GM20000 (cell line): ENCODE measurements around the gene DNAH3.
A peak's percentile ranks its signal among the peaks of the same experiment; 100 is the strongest.

Experiments used
- DNase-seq: peaks from one replicate; pipeline ENCODE4 v3.0.0; 2012; ENCODE audit warnings: low spot score
- TF ChIP-seq, protein P1 (sequence below): IDR thresholded peaks from 2 replicates; pipeline ENCODE4 v1.5.1; 2012; ENCODE audit warnings: mild to moderate bottlenecking, control low read depth; ENCODE audit errors: extremely low read depth, missing control alignments

Gene DNAH3

DNA sequence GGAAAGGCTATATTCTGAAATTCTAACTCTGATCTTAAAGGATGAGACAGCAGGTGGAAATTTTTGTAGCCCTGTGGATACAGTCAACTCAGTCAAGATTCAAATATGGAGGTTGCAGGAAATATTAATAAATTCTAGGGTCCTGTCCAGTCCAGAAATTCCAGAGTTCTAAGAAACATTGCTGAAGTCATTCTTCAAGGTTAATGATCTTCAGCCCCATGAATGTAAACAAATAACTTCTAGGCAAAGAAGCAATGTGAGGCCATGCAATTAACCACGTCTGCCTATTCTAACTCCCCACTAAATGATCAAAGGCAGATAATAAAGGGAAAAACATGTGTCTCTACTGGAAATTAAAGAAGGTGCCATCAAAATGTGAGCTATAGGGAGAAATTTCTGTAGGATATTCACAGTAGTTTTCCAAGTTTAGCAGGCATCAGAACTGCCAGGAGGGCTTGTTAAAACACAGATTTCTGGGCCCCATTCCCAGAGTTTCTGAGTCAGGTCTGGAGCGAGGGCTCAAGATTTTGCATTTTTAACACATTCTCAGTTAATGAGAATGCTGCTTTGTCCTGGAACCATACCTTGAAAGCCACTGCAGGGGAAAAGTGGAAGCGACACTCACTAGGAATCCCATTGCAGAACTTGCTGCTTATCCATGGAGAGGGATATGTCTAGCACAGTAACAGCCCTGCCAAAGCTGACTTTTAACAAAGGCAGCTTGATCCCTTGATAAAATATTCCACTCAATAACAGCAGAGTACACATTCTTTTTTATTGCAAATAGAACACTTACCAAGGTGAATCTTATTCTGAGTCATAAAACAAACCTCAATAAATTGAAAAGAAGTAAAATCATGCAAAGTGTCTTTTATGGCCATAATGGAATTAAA, 61.8 kb downstream of the DNAH3 start:
- TF ChIP-seq, protein P1, sequence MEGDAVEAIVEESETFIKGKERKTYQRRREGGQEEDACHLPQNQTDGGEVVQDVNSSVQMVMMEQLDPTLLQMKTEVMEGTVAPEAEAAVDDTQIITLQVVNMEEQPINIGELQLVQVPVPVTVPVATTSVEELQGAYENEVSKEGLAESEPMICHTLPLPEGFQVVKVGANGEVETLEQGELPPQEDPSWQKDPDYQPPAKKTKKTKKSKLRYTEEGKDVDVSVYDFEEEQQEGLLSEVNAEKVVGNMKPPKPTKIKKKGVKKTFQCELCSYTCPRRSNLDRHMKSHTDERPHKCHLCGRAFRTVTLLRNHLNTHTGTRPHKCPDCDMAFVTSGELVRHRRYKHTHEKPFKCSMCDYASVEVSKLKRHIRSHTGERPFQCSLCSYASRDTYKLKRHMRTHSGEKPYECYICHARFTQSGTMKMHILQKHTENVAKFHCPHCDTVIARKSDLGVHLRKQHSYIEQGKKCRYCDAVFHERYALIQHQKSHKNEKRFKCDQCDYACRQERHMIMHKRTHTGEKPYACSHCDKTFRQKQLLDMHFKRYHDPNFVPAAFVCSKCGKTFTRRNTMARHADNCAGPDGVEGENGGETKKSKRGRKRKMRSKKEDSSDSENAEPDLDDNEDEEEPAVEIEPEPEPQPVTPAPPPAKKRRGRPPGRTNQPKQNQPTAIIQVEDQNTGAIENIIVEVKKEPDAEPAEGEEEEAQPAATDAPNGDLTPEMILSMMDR = no peak
- DNase-seq = no peak

DNA sequence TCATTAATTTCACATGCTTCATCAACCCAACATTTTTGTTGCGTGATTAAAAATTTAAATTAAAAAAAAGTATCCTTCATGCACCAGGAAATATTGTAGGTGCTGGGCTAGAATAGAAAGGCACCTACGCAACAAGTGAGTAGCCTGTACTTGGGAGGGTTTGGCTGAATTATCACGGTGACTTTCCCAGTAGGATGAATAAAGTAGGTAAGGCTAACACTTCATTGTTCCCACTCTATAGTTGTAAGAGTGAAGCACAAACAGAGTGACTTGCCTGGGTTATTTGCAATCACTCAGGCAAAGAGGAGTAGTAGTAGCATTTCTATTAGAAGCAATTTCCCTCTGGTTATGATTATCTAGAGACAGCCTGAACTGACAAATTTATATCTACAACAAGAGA, 62.5 kb downstream of the DNAH3 start:
- TF ChIP-seq, protein P1 = no peak
- DNase-seq = no peak

DNA sequence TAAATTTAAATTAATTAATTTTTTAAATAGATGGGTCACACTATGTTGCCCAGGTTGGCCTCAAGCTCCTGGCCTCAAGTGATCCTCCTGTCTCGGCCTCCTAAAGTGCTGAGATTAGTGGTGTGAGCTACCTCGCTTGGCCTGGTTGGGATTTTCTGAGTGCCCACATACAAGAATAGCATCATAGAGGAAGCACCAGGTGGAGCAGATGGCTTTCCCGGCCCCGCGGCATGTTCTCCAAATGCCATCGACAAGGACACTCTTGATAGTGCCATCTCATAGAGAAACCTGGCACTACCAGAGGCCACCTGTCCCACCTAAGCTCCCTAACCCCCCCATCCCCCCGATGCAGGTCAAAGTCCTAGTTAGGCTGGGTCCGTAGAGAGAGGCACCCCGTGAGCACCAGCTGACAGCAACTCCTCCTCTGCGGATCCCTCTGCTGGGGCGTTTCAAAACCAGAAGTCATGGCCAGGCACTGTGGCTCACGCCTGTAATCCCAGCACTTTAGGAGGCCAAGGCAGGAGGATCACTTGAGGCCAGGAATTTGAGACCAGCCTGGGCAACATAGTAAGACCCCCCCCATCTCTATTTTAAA, 65.9 kb downstream of the DNAH3 start:
- TF ChIP-seq, protein P1 = no peak
- no peak for DNase-seq

DNA sequence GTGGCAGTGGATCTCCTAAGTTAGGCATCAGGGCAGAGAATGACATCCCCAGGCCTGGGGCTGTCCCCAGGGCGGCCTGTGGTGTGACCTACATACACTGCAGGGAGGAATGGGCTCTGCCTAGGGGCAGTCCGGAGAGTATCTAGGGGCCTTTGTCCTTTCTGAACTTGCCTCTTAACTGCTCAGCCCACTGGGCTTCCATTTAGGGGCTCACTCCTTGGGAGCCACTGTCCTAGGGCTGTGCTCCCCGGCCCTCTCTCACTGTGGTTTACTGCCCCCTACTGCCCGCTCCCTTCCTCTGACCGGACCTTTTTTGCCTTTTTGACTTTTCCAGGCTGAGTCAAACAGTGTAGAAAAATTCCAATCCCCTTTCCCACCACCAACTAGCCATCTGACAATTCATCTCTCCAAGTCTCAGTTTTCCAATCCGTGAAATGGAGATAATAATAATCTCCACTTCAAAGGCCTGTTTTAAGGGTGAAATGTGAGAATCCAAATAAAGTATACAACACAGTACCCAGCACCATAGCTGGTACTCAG, 66.8 kb downstream of the DNAH3 start:
- TF ChIP-seq, protein P1 = peak; percentile 54
- peak; percentile 42 for DNase-seq

DNA sequence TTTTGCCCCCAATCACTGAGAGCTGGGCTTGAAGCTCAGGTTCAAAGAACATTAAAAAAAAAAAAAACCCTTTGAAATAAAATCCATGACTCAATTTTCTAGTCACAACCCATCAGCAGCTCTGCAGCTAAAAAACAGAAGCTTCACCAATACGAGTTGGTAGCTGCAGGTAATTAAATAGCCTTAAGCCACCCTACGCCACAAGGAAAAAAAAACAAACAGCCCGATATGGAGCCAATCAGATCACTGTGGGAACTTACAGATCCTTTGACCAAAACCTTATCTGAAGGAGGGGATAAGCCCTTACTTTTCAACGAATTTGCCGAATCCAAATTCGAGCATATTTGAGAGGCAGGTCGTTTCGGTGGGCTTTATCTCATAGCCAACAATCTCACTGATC, 69.3 kb downstream of the DNAH3 start:
- no peak for DNase-seq
- TF ChIP-seq, protein P1 = no peak

DNA sequence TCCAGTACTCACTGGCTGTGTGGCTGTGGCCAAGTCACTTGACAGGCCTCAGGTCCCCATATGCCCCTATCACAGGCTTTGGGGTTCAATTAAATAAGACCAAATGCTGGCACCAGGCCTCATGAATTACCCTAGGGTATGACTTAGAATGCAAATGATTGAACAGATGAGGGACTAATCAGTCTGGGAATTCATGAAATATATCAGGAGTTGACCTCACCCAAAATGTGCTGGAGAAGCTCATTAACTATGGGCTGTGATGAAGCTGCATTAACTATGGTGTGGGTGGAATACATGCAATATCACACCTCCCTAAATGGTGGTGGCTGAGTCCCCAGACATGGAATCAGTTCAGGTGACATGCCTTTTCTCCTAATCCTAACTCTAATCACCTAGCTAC, 72.1 kb downstream of the DNAH3 start:
- DNase-seq = no peak
- TF ChIP-seq, protein P1 = no peak
